Calu3 (cell line): ENCODE measurements around the gene PTPRN2. TPM values are rescaled to one million over a fixed set of nuclear protein-coding genes. Genes with fewer than 3 reads are reported as not detected.

ENCODE experiments used
- BruUV-seq: library from RNA; stranded (reverse); fragments of 400-500 nt; replicated peaks from 2 replicates; lab custom pipeline; 2021; lab: Mats Ljungman, UMichigan
- CTCF ChIA-PET: fragments of 300-600 bp; sonication (Branson Sonifier 250); formaldehyde crosslinking; loops from one replicate; lab custom pipeline; 2022; ENCODE audit warnings: antibody characterized with exemption; lab: Charles Lee
- DNase-seq: peaks from one replicate; pipeline ENCODE4 v3.0.0; 2022
- H3K27ac Mint-ChIP-seq: one replicate; pipeline ENCODE4 v1.8.0; 2022; ENCODE audit warnings: mixed read lengths; ENCODE audit not compliant: unreplicated experiment
- H3K27me3 Mint-ChIP-seq: one replicate; pipeline ENCODE4 v1.8.0; 2022; ENCODE audit warnings: mixed read lengths; ENCODE audit not compliant: unreplicated experiment
- H3K36me3 Mint-ChIP-seq: one replicate; pipeline ENCODE4 v1.8.0; 2022; ENCODE audit warnings: mild to moderate bottlenecking, moderate library complexity, mixed read lengths; ENCODE audit not compliant: insufficient read depth, unreplicated experiment
- H3K4me1 Mint-ChIP-seq: one replicate; pipeline ENCODE4 v1.8.0; 2022; ENCODE audit warnings: mild to moderate bottlenecking, low read depth, mixed read lengths; ENCODE audit not compliant: unreplicated experiment
- H3K4me3 Mint-ChIP-seq: one replicate; pipeline ENCODE4 v1.8.0; 2022; ENCODE audit warnings: mild to moderate bottlenecking, low read depth, moderate library complexity, mixed read lengths; ENCODE audit not compliant: unreplicated experiment
- H3K9me3 Mint-ChIP-seq: one replicate; pipeline ENCODE4 v1.8.0; 2022; ENCODE audit warnings: low read depth, mixed read lengths; ENCODE audit not compliant: unreplicated experiment
- intact Hi-C: fragments of 100-400 bp; cut with micrococcal nuclease; formaldehyde crosslinking; loops from one replicate; pipeline ENCODE4 v1.10.0; 2022; ENCODE audit not compliant: unreplicated experiment
- total RNA-seq: library from RNA; stranded (reverse); gene quantifications from 2 replicates; pipeline ENCODE4 v1.2.3, GENCODE V29; 2022
- TF ChIP-seq, protein P1 (sequence below): fragments of 200-600 bp; IDR thresholded peaks from one replicate; pipeline ENCODE4 v1.8.0; 2022; ENCODE audit warnings: antibody characterized with exemption; ENCODE audit not compliant: unreplicated experiment

Gene PTPRN2
- total RNA-seq, 1 experiment from 2014 or later, result 2.0 TPM

DNA sequence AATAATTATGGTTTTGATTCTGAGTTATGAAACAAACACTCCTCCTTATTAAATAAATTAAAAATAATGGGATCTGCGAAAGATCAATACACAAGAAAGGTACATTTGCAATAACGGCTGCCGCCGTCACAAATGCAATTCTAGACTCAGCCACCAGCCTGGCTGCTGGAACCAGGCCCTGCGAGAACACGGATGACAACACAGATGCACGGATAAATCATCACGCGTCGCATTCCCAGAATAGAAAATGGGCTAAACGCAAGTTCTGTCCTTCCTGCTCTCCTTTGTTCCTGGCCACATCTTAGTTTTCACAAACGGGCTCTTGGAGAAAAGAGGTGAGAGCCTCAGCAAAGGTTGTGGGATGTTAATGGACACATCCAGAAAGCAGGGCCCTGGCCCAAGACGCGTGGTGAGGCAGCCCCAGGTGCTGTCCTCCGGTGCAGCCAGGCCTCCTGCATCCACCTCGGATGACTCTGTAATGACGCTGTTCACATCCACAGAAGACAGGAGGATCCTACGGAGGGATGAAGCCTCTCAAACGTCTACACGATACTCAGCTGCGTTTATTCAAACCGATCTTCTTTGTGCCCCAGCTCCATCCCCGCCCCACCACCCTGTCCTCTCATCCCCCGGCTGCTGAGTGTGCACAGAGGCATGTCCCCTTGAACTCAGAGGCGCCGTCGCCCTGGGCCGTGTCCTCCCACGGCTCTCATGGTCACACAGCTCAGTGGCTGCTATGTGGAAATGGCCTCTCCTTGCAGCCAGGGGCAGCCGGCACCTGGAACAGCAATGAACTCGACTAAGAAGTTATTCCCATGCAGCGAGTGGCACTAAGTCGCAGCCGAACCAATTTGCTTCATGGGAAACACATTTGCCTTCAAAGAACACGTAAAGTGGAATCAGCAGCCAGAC, 197.9 kb downstream of the PTPRN2 start:
- no peaks in the 10 kb centered on the region for H3K27me3 Mint-ChIP-seq
- DNase-seq, result no peak
- no peaks in the 10 kb centered on the region for H3K36me3 Mint-ChIP-seq
- BruUV-seq, result no TSS peak
- CTCF ChIA-PET, result no interaction called here
- no peaks in the 10 kb centered on the region for H3K4me1 Mint-ChIP-seq
- TF ChIP-seq, protein P1, sequence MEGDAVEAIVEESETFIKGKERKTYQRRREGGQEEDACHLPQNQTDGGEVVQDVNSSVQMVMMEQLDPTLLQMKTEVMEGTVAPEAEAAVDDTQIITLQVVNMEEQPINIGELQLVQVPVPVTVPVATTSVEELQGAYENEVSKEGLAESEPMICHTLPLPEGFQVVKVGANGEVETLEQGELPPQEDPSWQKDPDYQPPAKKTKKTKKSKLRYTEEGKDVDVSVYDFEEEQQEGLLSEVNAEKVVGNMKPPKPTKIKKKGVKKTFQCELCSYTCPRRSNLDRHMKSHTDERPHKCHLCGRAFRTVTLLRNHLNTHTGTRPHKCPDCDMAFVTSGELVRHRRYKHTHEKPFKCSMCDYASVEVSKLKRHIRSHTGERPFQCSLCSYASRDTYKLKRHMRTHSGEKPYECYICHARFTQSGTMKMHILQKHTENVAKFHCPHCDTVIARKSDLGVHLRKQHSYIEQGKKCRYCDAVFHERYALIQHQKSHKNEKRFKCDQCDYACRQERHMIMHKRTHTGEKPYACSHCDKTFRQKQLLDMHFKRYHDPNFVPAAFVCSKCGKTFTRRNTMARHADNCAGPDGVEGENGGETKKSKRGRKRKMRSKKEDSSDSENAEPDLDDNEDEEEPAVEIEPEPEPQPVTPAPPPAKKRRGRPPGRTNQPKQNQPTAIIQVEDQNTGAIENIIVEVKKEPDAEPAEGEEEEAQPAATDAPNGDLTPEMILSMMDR, result no peak
- no peaks in the 10 kb centered on the region for H3K9me3 Mint-ChIP-seq
- H3K4me3 Mint-ChIP-seq, result no peak overlapping the region
- no peak overlapping the region for H3K27ac Mint-ChIP-seq
- intact Hi-C loops, result no loop called here

DNA sequence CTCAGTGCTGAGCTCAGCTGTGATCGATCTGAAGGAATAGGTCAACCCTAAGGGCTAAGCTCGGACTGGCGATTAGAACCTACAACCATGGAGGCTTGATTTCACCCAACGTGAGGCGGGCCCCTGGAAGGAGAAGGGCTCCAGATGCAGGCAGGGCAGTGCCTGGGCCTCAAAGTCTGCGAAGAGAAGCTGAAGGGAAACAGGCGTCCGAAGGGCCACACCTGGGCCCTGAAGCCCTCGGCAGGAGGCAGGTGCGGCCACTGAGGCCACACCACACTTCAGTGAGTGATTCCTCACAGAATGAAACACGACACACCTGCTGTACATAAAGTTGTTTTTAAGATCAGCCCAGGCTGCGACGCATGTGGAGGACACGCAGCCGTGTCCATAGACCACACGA, 198.7 kb downstream of the PTPRN2 start:
- CTCF ChIA-PET, result interaction anchor here (0.6 kb wide), 1 partner anchor 746 kb away, joined by 5 read pairs; no protein-coding TSS in a partner anchor
- BruUV-seq, result no TSS peak
- H3K36me3 Mint-ChIP-seq, result no peaks in the 10 kb centered on the region
- TF ChIP-seq, protein P1, result no peak
- no peak overlapping the region for H3K4me3 Mint-ChIP-seq
- intact Hi-C loops, result no loop called here
- no peaks in the 10 kb centered on the region for H3K27me3 Mint-ChIP-seq
- H3K27ac Mint-ChIP-seq, result no peak overlapping the region
- H3K4me1 Mint-ChIP-seq, result no peaks in the 10 kb centered on the region
- no peaks in the 10 kb centered on the region for H3K9me3 Mint-ChIP-seq
- DNase-seq, result no peak

DNA sequence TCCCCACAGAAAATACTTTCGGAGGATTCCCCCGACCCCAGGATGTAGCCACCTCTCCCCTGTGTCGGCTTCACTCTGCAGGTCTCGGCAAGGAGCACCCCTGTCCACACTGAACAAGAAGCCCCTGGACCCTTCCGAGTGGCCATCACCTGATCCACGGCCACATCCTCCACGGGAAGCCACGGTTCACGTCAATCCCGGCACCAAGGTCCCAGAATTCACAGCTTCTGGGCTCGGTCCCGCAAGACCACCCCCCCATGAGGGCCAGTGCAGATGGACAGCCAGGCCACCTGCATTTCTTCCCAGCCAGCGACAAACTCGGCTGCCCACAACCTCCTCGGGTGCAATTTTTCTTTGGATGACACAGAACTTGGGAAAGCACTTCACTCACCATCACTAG, 199.6 kb downstream of the PTPRN2 start:
- DNase-seq, result no peak
- TF ChIP-seq, protein P1, result no peak
- BruUV-seq, result no TSS peak
- H3K27me3 Mint-ChIP-seq, result no peaks in the 10 kb centered on the region
- intact Hi-C loops, result no loop called here
- H3K9me3 Mint-ChIP-seq, result no peaks in the 10 kb centered on the region
- H3K27ac Mint-ChIP-seq, result no peak overlapping the region
- H3K36me3 Mint-ChIP-seq, result no peaks in the 10 kb centered on the region
- no peak overlapping the region for H3K4me3 Mint-ChIP-seq
- H3K4me1 Mint-ChIP-seq, result no peaks in the 10 kb centered on the region
- CTCF ChIA-PET, result no interaction called here

DNA sequence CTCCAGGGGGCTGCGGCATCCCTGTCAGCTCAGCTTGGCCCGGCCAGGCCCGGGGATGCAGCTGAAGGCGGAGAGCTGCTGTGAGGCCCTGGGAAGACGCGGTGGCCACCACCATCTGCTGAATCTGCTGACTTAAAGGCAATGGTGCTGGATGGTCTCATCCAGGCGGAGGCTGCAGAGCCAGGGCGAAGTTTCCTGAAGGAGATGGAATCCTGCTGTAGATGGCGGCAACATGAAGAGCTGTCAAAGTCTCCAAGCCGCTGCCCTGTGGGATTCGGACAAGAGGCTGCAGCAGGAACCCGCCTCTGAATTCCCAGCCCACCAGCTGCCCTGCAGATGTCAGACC, 200.1 kb downstream of the PTPRN2 start:
- Mint-ChIP-seq H3K4me1 (no peaks in the 10 kb centered on the region), H3K9me3 (no peaks in the 10 kb centered on the region), H3K4me3 (no peak overlapping the region), H3K27ac (no peak overlapping the region), H3K27me3 (no peaks in the 10 kb centered on the region), H3K36me3 (no peaks in the 10 kb centered on the region)
- CTCF ChIA-PET, result no interaction called here
- TF ChIP-seq, protein P1, result no peak
- no TSS peak for BruUV-seq
- no peak for DNase-seq
- intact Hi-C loops, result no loop called here
